ENCODE data around the gene LRRC2.

The LRRC2 gene

DNA sequence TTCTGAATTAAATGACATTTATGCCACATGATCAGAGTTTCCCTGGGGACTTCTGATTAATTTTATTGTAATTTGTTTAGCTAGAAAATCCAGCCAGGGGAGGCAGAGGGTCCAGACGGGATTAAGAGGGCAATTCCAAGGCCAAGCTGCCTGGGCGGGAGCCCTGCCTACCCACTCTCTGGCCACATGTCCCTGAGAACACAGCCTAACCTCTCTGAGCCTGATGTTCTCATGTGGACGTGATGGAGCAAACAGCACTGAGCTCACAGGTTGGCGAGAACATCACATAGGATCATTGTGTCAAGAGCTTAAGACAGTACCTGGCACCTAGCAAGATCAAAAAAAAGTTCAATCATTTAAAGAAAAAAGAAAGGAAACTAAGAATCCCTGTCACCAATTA lies 1.0 kb downstream of the LRRC2 start:
- no peak for DNase-seq (ENCODE audit: low read depth, low spot score)
- Histone ChIP-seq H3K9me3 (ENCODE audit: low read depth, low read length) (no peaks in the 10 kb centered on the region), H3K27ac (no peak overlapping the region), H3K36me3 (ENCODE audit: insufficient read depth, low read length) (no peaks in the 10 kb centered on the region), H3K4me3 (no peak overlapping the region), H3K9ac (ENCODE audit: insufficient read length) (no peak overlapping the region)
- TF ChIP-seq FOXP2 (optimal IDR thresholded peaks at IDR 0.05; ENCODE audit: control extremely low read depth, extremely low read length, insufficient read depth) (no peak), POLR2AphosphoS5 (IDR thresholded peaks at IDR 0.05; ENCODE audit: borderline replicate concordance, low read depth, low read length) (no peak)

DNA sequence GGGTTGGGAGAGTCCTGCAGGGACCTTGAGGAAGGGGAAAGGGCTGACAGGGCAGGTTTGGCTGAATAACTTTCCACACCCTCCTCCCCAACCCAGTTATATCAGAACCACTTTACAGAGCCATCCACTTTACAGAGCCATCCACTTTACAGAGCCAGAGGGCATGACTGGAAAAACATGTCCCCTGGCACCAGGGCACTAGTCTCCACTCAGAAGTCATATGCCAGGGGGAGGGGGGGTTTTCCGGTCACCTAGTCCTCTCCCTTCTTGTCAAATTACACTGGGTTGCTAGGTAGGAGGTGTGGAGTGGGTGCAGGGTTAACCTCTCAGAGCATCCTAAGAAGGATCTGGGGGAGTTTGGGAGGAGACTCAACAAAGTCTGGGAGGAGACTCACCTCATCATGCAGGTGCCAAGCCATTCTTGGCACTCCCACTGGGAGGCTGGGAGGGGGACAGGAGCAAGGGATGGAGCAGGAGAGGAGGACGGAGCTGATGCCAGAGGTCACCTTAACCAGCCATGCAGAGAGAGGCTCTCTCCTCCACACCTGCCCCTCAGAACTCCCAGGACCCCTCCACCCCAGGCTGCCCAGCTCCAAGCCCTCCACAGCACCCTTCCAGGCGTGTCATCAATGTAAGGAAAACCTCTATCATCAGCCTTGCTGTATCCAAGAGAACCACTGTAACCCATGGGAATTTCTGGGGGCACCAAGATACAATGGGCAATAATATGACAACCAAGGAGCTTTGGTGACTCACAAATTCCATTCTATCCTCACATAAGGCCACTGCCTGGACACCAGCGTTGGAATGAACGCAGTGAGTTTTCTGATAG lies 1.7 kb downstream of the LRRC2 start:
- DNase-seq (ENCODE audit: low read depth, low spot score): no peak
- H3K27ac ChIP-seq: no peak overlapping the region

DNA sequence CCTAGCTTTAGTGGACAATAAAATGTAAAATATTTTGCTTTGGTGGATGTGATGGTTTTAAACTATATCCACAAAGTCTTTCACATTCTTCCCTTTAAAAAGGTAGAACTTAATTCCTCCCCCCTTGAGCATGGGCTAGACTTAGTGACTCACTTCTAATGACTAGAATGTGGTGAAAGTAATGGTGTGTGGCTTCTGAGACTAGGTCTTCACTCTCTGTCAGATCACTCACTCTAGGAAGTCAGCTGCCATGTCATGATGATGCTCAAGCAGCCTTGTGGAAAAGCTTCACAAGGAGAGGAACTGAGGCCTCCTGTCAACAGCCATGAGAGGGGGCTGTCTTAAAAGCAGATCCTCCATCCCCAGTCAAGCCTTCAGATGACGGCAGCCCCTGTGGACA lies 4.2 kb downstream of the LRRC2 start:
- Histone ChIP-seq H3K9ac (ENCODE audit: insufficient read length) (no peak overlapping the region), H3K36me3 (ENCODE audit: insufficient read depth, low read length) (no peaks in the 10 kb centered on the region), H3K4me3 (no peak overlapping the region), H3K9me3 (ENCODE audit: low read depth, low read length) (no peaks in the 10 kb centered on the region), H3K27ac (no peak overlapping the region)
- no peak for TF ChIP-seq POLR2AphosphoS5 (IDR thresholded peaks at IDR 0.05; ENCODE audit: borderline replicate concordance, low read depth, low read length)
- no peak for TF ChIP-seq FOXP2 (optimal IDR thresholded peaks at IDR 0.05; ENCODE audit: control extremely low read depth, extremely low read length, insufficient read depth)
- DNase-seq (ENCODE audit: low read depth, low spot score): no peak

More for the DNA sequence above, 1.7 kb downstream of the LRRC2 start:
- Histone ChIP-seq H3K36me3 (ENCODE audit: insufficient read depth, low read length) (no peaks in the 10 kb centered on the region), H3K4me3 (no peak overlapping the region), H3K9ac (ENCODE audit: insufficient read length) (no peak overlapping the region), H3K9me3 (ENCODE audit: low read depth, low read length) (no peaks in the 10 kb centered on the region)
- no peak for TF ChIP-seq EZH2 (IDR thresholded peaks at IDR 0.05)
- TF ChIP-seq FOXP2 (optimal IDR thresholded peaks at IDR 0.05; ENCODE audit: control extremely low read depth, extremely low read length, insufficient read depth): no peak
- TF ChIP-seq POLR2AphosphoS5 (IDR thresholded peaks at IDR 0.05; ENCODE audit: borderline replicate concordance, low read depth, low read length): no peak

DNA sequence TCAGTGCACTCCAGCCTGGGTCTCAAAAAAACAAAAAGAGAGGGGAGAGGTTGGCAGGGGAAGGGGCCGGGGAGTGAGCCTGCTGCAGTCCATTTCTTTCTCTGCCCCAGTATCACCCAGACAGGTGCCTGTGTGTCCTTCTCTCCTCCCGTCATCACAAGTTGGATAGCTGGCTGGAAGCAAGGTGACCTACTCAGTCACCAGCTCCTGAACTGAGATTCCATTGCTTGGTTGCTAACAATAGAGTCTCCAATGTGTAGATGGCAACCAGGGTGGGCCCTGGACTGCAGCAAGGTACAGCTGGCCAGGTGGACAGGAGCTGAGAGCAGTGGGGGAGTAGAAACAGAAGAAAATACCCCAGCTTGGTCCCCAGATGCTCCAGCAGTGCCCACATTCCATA lies 4.6 kb downstream of the LRRC2 start:
- DNase-seq (ENCODE audit: low read depth, low spot score): no peak
- Histone ChIP-seq H3K9me3 (ENCODE audit: low read depth, low read length) (no peaks in the 10 kb centered on the region), H3K4me3 (no peak overlapping the region), H3K27ac (no peak overlapping the region), H3K9ac (ENCODE audit: insufficient read length) (no peak overlapping the region), H3K36me3 (ENCODE audit: insufficient read depth, low read length) (no peaks in the 10 kb centered on the region)
- TF ChIP-seq FOXP2 (optimal IDR thresholded peaks at IDR 0.05; ENCODE audit: control extremely low read depth, extremely low read length, insufficient read depth): no peak
- no peak for TF ChIP-seq POLR2AphosphoS5 (IDR thresholded peaks at IDR 0.05; ENCODE audit: borderline replicate concordance, low read depth, low read length)
- no peak for TF ChIP-seq EZH2 (IDR thresholded peaks at IDR 0.05)

DNA sequence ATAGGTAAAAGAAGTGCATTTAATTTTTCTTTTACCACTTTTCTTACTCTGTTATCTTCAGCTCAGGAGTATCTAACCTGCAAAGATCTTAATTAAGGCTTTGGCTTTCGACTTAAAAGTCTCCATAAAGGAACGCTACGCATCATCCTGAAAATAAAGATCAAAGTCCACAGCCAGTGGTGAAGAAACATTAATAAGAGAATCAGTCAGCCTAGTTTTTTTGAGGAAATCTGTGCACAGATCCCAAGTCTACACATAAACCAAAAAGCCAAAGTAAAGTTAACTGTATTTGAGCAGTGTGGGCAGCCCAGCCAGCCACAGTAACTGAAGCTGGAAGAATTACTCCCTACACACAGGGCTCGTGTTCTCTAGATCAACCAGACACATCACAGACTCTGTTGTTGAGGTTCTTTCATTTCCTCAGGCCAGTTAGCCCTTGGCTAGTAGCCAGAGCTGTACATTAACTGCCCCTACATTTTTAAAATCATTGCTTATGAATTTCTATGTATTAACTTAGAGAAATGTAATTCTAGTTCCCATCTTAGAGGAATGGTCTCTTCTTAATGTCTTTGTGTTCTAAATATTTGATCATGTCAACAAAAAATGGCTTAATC lies 6.9 kb downstream of the LRRC2 start:
- no peak for TF ChIP-seq POLR2AphosphoS5 (IDR thresholded peaks at IDR 0.05; ENCODE audit: borderline replicate concordance, low read depth, low read length)
- no peak for TF ChIP-seq FOXP2 (optimal IDR thresholded peaks at IDR 0.05; ENCODE audit: control extremely low read depth, extremely low read length, insufficient read depth)
- no peak for TF ChIP-seq EZH2 (IDR thresholded peaks at IDR 0.05)
- DNase-seq (ENCODE audit: low read depth, low spot score): no peak
- Histone ChIP-seq H3K9me3 (ENCODE audit: low read depth, low read length) (no peaks in the 10 kb centered on the region), H3K9ac (ENCODE audit: insufficient read length) (no peak overlapping the region), H3K4me3 (no peak overlapping the region), H3K27ac (no peak overlapping the region), H3K36me3 (ENCODE audit: insufficient read depth, low read length) (no peaks in the 10 kb centered on the region)

DNA sequence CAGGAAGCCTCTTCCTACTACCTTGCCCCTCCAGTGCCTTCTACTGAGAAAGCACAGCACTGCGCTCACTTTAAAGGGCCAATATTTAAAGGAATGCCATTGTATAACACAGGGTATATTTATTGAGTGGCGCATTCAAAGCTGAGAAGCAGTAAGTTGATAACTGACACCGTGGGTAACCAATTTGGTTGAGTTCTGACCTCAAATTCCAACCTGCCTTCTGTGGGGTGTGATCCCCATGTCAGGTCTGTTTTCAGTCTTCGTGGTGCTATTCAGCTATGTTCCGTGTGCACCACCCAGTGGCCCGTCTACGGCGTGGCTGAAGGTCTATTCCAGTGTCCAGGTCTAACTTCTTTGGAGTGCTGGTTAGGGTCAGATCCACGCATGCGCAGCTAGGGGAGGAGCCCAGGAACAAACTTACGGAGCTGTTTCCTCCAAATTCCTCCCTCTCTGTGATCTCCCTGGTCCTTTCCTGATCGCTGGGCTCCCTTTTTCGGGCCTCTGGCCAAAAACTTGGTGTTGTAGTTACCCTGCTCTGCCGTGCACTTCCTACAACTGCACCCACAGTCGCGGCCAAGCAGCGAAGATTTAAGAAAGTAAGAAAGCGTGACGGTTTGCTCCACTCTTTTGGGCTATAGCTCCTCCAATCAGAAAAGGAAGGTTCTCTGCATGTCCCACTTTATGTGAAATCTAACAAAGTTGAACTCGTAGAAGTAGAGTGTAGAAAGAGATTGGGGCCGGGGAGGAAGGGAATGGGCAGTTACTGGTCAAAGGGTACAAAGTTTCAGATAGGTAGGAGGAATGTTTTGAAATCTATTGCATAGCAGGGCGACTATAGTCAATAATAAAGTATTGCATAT lies 7.7 kb downstream of the LRRC2 start:
- no peak overlapping the region for H3K9ac ChIP-seq (ENCODE audit: insufficient read length)
- no peak overlapping the region for H3K27ac ChIP-seq
- no peak overlapping the region for H3K4me3 ChIP-seq

DNA sequence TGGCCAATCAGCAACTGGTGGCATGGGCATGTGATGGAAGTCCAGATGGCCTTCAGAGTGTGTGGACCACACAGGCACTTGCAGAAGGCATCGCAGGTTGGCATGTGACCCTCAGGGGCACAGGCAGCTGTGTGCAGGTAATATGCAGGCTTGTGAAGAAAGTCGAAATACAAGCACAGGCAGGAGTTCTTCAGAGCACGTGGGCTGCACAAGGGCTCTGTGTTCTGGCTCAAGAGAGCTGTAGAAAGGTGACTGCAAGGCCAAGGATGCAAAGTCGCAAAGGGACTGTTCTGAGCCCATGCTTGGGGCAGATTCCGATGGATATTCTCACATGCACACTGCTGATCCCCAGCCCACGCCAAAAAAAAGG lies 8.3 kb downstream of the LRRC2 start:
- Histone ChIP-seq H3K9ac (ENCODE audit: insufficient read length) (no peak overlapping the region), H3K4me3 (no peak overlapping the region), H3K27ac (no peak overlapping the region), H3K9me3 (ENCODE audit: low read depth, low read length) (no peaks in the 10 kb centered on the region), H3K36me3 (ENCODE audit: insufficient read depth, low read length) (no peaks in the 10 kb centered on the region)
- TF ChIP-seq FOXP2 (optimal IDR thresholded peaks at IDR 0.05; ENCODE audit: control extremely low read depth, extremely low read length, insufficient read depth) (no peak), POLR2AphosphoS5 (IDR thresholded peaks at IDR 0.05; ENCODE audit: borderline replicate concordance, low read depth, low read length) (no peak), EZH2 (IDR thresholded peaks at IDR 0.05) (no peak)
- DNase-seq (ENCODE audit: low read depth, low spot score): no peak

More for the DNA sequence above, 7.7 kb downstream of the LRRC2 start:
- TF ChIP-seq FOXP2 (optimal IDR thresholded peaks at IDR 0.05; ENCODE audit: control extremely low read depth, extremely low read length, insufficient read depth): no peak
- TF ChIP-seq EZH2 (IDR thresholded peaks at IDR 0.05): no peak
- TF ChIP-seq POLR2AphosphoS5 (IDR thresholded peaks at IDR 0.05; ENCODE audit: borderline replicate concordance, low read depth, low read length): no peak; the same call in 1 of the 2 replicates
- Histone ChIP-seq H3K9me3 (ENCODE audit: low read depth, low read length) (no peaks in the 10 kb centered on the region), H3K36me3 (ENCODE audit: insufficient read depth, low read length) (no peaks in the 10 kb centered on the region)
- no peak for DNase-seq (ENCODE audit: low read depth, low spot score)

DNA sequence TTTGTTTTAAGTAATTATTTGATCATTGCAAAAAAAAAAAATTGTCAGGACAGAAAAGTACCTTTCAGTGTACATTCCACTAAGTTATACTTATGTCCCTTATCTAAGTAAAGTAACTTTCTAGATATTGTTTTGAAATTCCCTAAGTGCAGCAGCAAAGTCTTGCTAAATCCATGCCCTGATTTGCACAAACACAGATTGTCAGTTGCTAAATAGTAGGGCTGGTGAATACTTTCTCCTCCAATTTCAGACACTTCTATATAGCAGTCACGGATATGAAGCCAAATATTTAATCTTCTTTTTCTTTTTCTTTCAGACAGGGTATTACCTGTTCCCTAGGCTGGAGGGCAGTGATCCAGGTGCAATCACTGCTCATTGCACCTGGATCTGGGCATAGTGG lies 12.9 kb downstream of the LRRC2 start:
- TF ChIP-seq FOXP2 (optimal IDR thresholded peaks at IDR 0.05; ENCODE audit: control extremely low read depth, extremely low read length, insufficient read depth) (no peak), EZH2 (IDR thresholded peaks at IDR 0.05) (no peak), POLR2AphosphoS5 (IDR thresholded peaks at IDR 0.05; ENCODE audit: borderline replicate concordance, low read depth, low read length) (no peak)
- DNase-seq (ENCODE audit: low read depth, low spot score): no peak
- no peaks in the 10 kb centered on the region for H3K9me3 ChIP-seq (ENCODE audit: low read depth, low read length)
- no peak overlapping the region for H3K27ac ChIP-seq
- H3K9ac ChIP-seq (ENCODE audit: insufficient read length): no peak overlapping the region
- H3K36me3 ChIP-seq (ENCODE audit: insufficient read depth, low read length): no peaks in the 10 kb centered on the region
- H3K4me3 ChIP-seq: no peak overlapping the region

Data from SK-N-MC (cell line).